Prostate gland (tissue), 2 donors: Measurements from ENCODE around the gene DMD.

ENCODE experiments used
- POLR2AphosphoS5 ChIP-seq: sonication (generic); formaldehyde crosslinking; IDR thresholded peaks from one replicate; pipeline ENCODE4 v1.6.1; 2017; ENCODE audit warnings: antibody characterized with exemption
- TF ChIP-seq, protein P1 (sequence below), 4 experiments: fragments of 200-600 bp in 2 of 4; fragments of 450-650 bp in 2 of 4; sonication (generic) in 2 of 4; IDR thresholded peaks; 1 replicate in 3 of 4; 2 replicates in 1 of 4; pipeline ENCODE4 v1.5.1; 2016 to 2019; ENCODE audit warnings: antibody characterized with exemption in 4 of 4, mild to moderate bottlenecking in 2 of 4, moderate library complexity in 2 of 4

- TF ChIP-seq, protein P1, sequence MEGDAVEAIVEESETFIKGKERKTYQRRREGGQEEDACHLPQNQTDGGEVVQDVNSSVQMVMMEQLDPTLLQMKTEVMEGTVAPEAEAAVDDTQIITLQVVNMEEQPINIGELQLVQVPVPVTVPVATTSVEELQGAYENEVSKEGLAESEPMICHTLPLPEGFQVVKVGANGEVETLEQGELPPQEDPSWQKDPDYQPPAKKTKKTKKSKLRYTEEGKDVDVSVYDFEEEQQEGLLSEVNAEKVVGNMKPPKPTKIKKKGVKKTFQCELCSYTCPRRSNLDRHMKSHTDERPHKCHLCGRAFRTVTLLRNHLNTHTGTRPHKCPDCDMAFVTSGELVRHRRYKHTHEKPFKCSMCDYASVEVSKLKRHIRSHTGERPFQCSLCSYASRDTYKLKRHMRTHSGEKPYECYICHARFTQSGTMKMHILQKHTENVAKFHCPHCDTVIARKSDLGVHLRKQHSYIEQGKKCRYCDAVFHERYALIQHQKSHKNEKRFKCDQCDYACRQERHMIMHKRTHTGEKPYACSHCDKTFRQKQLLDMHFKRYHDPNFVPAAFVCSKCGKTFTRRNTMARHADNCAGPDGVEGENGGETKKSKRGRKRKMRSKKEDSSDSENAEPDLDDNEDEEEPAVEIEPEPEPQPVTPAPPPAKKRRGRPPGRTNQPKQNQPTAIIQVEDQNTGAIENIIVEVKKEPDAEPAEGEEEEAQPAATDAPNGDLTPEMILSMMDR (IDR thresholded peaks at IDR 0.05), result no peak
- TF ChIP-seq POLR2AphosphoS5, result no peak
These were observed 1166.2 kb downstream of the DMD start for GRCh38 chrX:32045149-32045548.
